Large intestine (tissue), 3 donors: ENCODE results near the gene EFCAB6. TPM values are rescaled to one million over a fixed set of nuclear protein-coding genes. Genes with fewer than 3 reads are reported as not detected.
"Not testable (repeated sequence)": the region's sequence is repeated elsewhere in the genome, so short reads cannot be mapped to it uniquely, and the experiment has no call there.

Experiments used
- DNase-seq, 2 donors: peaks; one replicate each; pipeline versions ENCODE4 v3.0.0 to v3.0.0-alpha.2; 2013
- H3K27ac ChIP-seq: one replicate; pipeline ENCODE4 v1.5.1; 2013; ENCODE audit warnings: low read length
- H3K27me3 ChIP-seq: 2 replicates; pipeline ENCODE4 v1.6.1; 2013; ENCODE audit warnings: low read length; ENCODE audit not compliant: control insufficient read depth, insufficient read depth
- H3K36me3 ChIP-seq: 2 replicates; pipeline ENCODE4 v1.6.1; 2013; ENCODE audit warnings: low read length; ENCODE audit not compliant: control insufficient read depth, insufficient read depth
- H3K4me1 ChIP-seq: one replicate; pipeline ENCODE4 v1.6.1; 2013; ENCODE audit warnings: low read length; ENCODE audit not compliant: control insufficient read depth, insufficient read depth
- H3K4me3 ChIP-seq: one replicate; pipeline ENCODE4 v1.5.1; 2013; ENCODE audit warnings: low read length
- H3K9me3 ChIP-seq: one replicate; pipeline ENCODE4 v1.6.1; 2013; ENCODE audit warnings: mild to moderate bottlenecking, low read depth, low read length, moderate library complexity; ENCODE audit not compliant: control insufficient read depth
- WGBS: methylation state at CpG from one replicate; pipeline ENCODE4 v1.1.5; 2013; ENCODE audit warnings: low lambda C conversion rate; ENCODE audit not compliant: insufficient coverage; 5-methylcytosine and 5-hydroxymethylcytosine counted together
- polyA plus RNA-seq: library from polyadenylated mRNA; unstranded; fragments of 120-200 nt; gene quantifications from one replicate; pipeline ENCODE4 v1.2.1, GENCODE V29; 2013

Gene EFCAB6
- polyA plus RNA-seq, 1 donor: 1.5 TPM

DNA sequence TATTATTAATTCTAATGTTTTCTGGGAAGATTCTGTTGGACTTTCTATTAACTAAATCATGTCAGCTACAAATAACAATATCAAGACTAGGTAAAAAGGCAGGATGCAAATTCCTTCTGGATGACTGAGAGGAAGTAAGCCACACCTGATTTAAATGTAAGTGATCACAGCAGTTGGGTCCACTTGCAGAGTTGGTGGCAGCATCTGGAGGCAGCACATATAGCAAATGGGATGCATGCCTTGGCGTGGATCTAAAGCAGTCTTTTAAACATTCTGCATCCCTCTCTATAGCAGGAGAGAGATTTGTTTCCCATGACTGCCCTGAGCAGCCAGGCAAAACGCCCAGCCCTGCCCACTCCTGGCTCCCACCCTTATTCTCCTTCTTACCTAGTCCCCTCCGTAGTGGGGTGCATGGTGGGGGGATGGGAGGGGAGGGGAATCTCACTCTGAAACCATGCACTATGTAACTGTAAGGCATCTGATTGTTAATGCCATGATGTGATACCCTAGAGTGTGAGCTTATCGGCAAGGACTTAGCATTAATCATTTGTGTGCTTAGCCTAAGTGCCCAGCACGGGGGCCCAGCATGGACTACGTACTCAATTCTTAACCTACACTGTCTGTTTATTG is 130.3 kb downstream of the EFCAB6 start:
- H3K4me3 ChIP-seq: no peak overlapping the region
- H3K27ac ChIP-seq: no peak overlapping the region
- H3K27me3 ChIP-seq: no peaks in the 10 kb centered on the region
- no peaks in the 10 kb centered on the region for H3K36me3 ChIP-seq
- no peaks in the 10 kb centered on the region for H3K4me1 ChIP-seq
- no CpG with 5 or more reads among the region's 6 CpGs for WGBS
- peak in 1 of 2 donors; percentile 43 for DNase-seq
- no peaks in the 10 kb centered on the region for H3K9me3 ChIP-seq

- peak; percentile 92 to 97 for DNase-seq
- H3K36me3 ChIP-seq: no peaks in the 10 kb centered on the region
- no peaks in the 10 kb centered on the region for H3K9me3 ChIP-seq
- no peak overlapping the region for H3K4me3 ChIP-seq
- no CpG with 5 or more reads among the region's 7 CpGs for WGBS
- H3K27ac ChIP-seq: peak overlapping the region; percentile 85
- H3K4me1 ChIP-seq: peaks cover 6% of the 10 kb centered on the region
- H3K27me3 ChIP-seq: no peaks in the 10 kb centered on the region
These were observed 141.6 kb downstream of the EFCAB6 start for GRCh38 chr22:43670513-43670912.

DNA sequence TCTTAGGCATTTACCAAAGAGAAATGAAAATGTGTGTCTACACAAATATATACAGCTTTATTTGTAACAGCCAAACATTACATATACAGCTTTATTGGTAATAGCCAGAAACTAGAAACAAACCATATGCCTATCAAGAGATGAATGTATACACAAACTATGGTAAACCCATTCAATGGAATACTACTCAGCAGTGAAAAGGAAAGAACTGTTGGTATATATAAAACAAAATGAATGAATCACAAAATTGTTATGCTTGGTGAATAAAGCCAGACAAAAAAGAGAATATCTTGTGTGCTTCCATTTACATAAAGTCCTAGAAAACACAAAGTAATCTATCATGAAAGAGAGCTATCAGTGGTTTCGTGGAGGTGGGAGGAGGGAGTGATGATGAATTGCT is 142.9 kb downstream of the EFCAB6 start:
- 100% methylated on average over 1 of the region's 1 CpG for WGBS
- no peaks in the 10 kb centered on the region for H3K27me3 ChIP-seq
- no peaks in the 10 kb centered on the region for H3K36me3 ChIP-seq
- DNase-seq: no peak
- H3K4me3 ChIP-seq: no peak overlapping the region
- no peaks in the 10 kb centered on the region for H3K9me3 ChIP-seq
- H3K27ac ChIP-seq: no peak overlapping the region
- H3K4me1 ChIP-seq: peaks cover 6% of the 10 kb centered on the region

DNA sequence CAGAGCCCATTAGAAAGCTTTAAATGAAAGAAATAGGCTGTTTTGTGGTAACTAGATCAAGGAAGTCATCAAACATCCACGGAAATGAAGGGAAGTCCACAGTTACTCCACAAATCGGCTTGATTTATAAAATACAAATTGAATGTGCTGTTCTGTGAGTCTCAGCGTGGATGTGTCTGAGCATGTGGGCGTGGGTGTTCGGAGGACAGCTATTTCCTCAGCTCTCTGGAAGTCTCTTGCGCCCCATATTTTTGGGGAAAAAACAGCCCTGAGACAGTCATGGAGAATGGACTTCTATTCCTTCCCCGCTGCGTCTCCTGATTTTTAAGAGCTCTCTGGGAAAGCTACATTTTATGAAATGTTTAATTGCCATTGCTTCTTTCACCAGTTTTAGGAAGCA is 144.4 kb downstream of the EFCAB6 start:
- Histone ChIP-seq H3K36me3 (no peaks in the 10 kb centered on the region), H3K27ac (no peak overlapping the region), H3K4me3 (no peak overlapping the region), H3K4me1 (peaks cover 6% of the 10 kb centered on the region), H3K27me3 (no peaks in the 10 kb centered on the region), H3K9me3 (no peaks in the 10 kb centered on the region)
- WGBS: 94% methylated on average over 3 of the region's 8 CpGs
- no peak for DNase-seq

DNA sequence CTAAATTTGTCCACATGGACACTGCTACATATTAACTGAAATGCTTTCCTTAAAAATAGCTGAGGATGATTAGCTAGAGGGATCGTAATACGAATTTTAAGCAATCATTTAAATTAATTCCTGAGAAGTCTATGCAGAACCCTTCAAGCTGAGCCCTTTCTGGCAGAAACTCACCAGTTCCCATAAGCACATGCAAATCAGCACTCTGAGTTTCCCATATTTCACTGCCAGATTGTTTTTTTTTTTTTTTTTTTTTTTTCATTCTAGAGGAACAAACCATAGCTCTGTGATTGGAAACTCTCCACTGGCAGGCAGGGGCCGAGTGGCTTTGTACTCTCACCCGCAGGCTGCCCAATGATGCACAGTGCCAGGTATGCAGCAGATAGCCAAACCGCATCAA is 145.6 kb downstream of the EFCAB6 start:
- H3K4me3 ChIP-seq: no peak overlapping the region
- H3K27ac ChIP-seq: no peak overlapping the region
- DNase-seq: no peak
- H3K4me1 ChIP-seq: peaks cover 6% of the 10 kb centered on the region
- no CpG with 5 or more reads among the region's 5 CpGs for whole genome bisulfite sequencing
- H3K9me3 ChIP-seq: no peaks in the 10 kb centered on the region
- H3K36me3 ChIP-seq: no peaks in the 10 kb centered on the region
- no peaks in the 10 kb centered on the region for H3K27me3 ChIP-seq

- 80% methylated on average over 1 of the region's 9 CpGs for WGBS
- H3K4me3 ChIP-seq: no peak overlapping the region
- DNase-seq: no peak
- H3K4me1 ChIP-seq: no peaks in the 10 kb centered on the region
- H3K27me3 ChIP-seq: no peaks in the 10 kb centered on the region
- no peaks in the 10 kb centered on the region for H3K9me3 ChIP-seq
- H3K27ac ChIP-seq: no peak overlapping the region
- H3K36me3 ChIP-seq: no peaks in the 10 kb centered on the region
These were observed 153.3 kb downstream of the EFCAB6 start for GRCh38 chr22:43658823-43659222.

GRCh38 chr22:43656581-43656980 is 155.5 kb downstream of the EFCAB6 start:
- WGBS: no CpG with 5 or more reads among the region's 6 CpGs
- not testable (repeated sequence) for H3K36me3 ChIP-seq

GRCh38 chr22:43654271-43654670 is 157.8 kb downstream of the EFCAB6 start:
- H3K27me3 ChIP-seq: no peaks in the 10 kb centered on the region
- WGBS: no CpG with 5 or more reads among the region's 4 CpGs
- DNase-seq: no peak

More at GRCh38 chr22:43656581-43656980, 155.5 kb downstream of the EFCAB6 start:
- not testable (repeated sequence) for H3K27ac ChIP-seq, H3K4me3 ChIP-seq, H3K4me1 ChIP-seq, DNase-seq, H3K9me3 ChIP-seq, H3K27me3 ChIP-seq

GRCh38 chr22:43652845-43653244 is 159.3 kb downstream of the EFCAB6 start:
- Histone ChIP-seq H3K4me1 (no peaks in the 10 kb centered on the region), H3K27me3 (no peaks in the 10 kb centered on the region), H3K4me3 (no peak overlapping the region), H3K9me3 (no peaks in the 10 kb centered on the region), H3K27ac (no peak overlapping the region), H3K36me3 (no peaks in the 10 kb centered on the region)
- WGBS: 100% methylated on average over 2 of the region's 4 CpGs
- no peak for DNase-seq

More at GRCh38 chr22:43654271-43654670, 157.8 kb downstream of the EFCAB6 start:
- H3K4me1 ChIP-seq: no peaks in the 10 kb centered on the region
- H3K27ac ChIP-seq: no peak overlapping the region
- H3K9me3 ChIP-seq: no peaks in the 10 kb centered on the region
- H3K36me3 ChIP-seq: no peaks in the 10 kb centered on the region
- H3K4me3 ChIP-seq: no peak overlapping the region

DNA sequence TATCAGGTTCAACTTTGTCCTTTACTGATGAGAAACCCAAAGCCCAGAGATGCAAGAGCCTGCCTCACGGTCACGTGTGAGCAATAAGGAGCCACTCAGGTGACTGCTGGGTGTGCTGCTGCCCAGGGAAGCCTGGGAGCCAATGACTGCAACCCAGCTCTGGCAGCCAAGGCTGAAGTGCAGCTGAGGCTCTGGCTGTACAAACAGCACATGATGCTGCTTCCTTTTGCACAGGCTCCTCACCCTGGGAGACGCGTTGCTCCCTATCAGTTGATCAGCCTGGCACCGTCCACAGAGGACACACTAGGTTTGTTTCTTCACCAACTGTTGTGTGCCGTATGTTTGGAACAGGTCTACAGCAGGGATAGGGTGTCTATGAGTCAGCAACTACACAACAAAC is 168.7 kb downstream of the EFCAB6 start:
- H3K36me3 ChIP-seq: no peaks in the 10 kb centered on the region
- no CpG with 5 or more reads among the region's 6 CpGs for WGBS
- H3K4me1 ChIP-seq: no peaks in the 10 kb centered on the region
- no peaks in the 10 kb centered on the region for H3K9me3 ChIP-seq
- H3K27me3 ChIP-seq: no peaks in the 10 kb centered on the region
- no peak overlapping the region for H3K4me3 ChIP-seq
- peak overlapping the region; percentile 52 for H3K27ac ChIP-seq
- peak; percentile 91 to 93 for DNase-seq
